A549 (cell line): ENCODE data around the gene PPIL4. TPM values are rescaled to one million over a fixed set of nuclear protein-coding genes. Genes with fewer than 3 reads are reported as not detected.

Experiments used
- ATAC-seq, 2 experiments: fragments of 200-7000 bp in 1 of 2; fragments of >200 bp in 1 of 2; cut with Nextera tagmentation in 1 of 2; cut with Tn5 transposase in 1 of 2; 3 replicates each; pipeline versions ENCODE4 v1.8.0 to v1.9.1; 2018 to 2020; ENCODE audit warnings: mild to moderate bottlenecking in 1 of 2, moderate library complexity in 1 of 2
- CTCF ChIA-PET: fragments of 300-600 bp; sonication (Branson Sonifier 250); formaldehyde crosslinking; extraction: SDS; loops from one replicate; lab custom pipeline; 2021; ENCODE audit warnings: antibody characterized with exemption, inconsistent platforms; lab: Yijun Ruan, JAX
- POLR2A ChIA-PET: fragments of 350-600 bp; formaldehyde crosslinking; extraction: SDS; loops from one replicate; lab custom pipeline; 2021; ENCODE audit warnings: antibody characterized with exemption, inconsistent platforms; lab: Yijun Ruan, JAX
- DNase-seq, 2 experiments: peaks; one replicate each; pipeline versions ENCODE4 v3.0.0 to v3.0.0-alpha.2; 2011 to 2016; ENCODE audit warnings: low read depth in 1 of 2, low spot score in 1 of 2
- FAIRE-seq: peaks from 2 replicates; lab custom pipeline; 2011; peaks lifted over from hg19 to GRCh38; lab: Jason Lieb, UNC
- H3K27ac ChIP-seq, 2 experiments: fragments of >200 bp; sonication (Bioruptor Twin); formaldehyde crosslinking; 3 replicates each; pipeline ENCODE4 v1.5.1; 2016 to 2017
- H3K4me1 ChIP-seq: fragments of >200 bp; sonication (Bioruptor Twin); formaldehyde crosslinking; 3 replicates; pipeline ENCODE4 v1.6.1; 2016
- H3K4me2 ChIP-seq: fragments of >200 bp; sonication (Bioruptor Twin); formaldehyde crosslinking; 3 replicates; pipeline ENCODE4 v1.6.1; 2016
- H3K4me3 ChIP-seq: fragments of >200 bp; sonication (Bioruptor Twin); formaldehyde crosslinking; 3 replicates; pipeline ENCODE4 v1.5.1; 2016
- H3K9me3 ChIP-seq: fragments of >200 bp; sonication (Bioruptor Twin); formaldehyde crosslinking; 3 replicates; pipeline ENCODE4 v1.6.1; 2016
- BCL3 ChIP-seq: fragments of >200 bp; sonication (Bioruptor Twin); formaldehyde crosslinking; IDR thresholded peaks from 3 replicates; pipeline ENCODE4 v1.6.1; 2016
- BHLHE40 ChIP-seq: IDR thresholded peaks from 2 replicates; pipeline ENCODE4 v1.6.1; 2012; ENCODE audit warnings: low read depth, low read length, inconsistent platforms
- CBX2 ChIP-seq: fragments of 200-600 bp; sonication (generic); IDR thresholded peaks from 2 replicates; pipeline ENCODE4 v1.6.1; 2016; ENCODE audit warnings: low read depth, mild to moderate bottlenecking, borderline replicate concordance
- CBX8 ChIP-seq: fragments of 200-600 bp; sonication (generic); IDR thresholded peaks from 2 replicates; pipeline ENCODE4 v1.6.1; 2016
- CTCF ChIP-seq: fragments of >200 bp; sonication (Bioruptor Twin); formaldehyde crosslinking; IDR thresholded peaks from 3 replicates; pipeline ENCODE4 v1.5.1; 2016
- E2F6 ChIP-seq: IDR thresholded peaks from 2 replicates; pipeline ENCODE4 v1.6.1; 2012; ENCODE audit warnings: low read depth, borderline replicate concordance
- ELK1 ChIP-seq: fragments of 150-350 bp; IDR thresholded peaks from 2 replicates; pipeline ENCODE4 v1.6.1; 2014; ENCODE audit warnings: low read depth, mild to moderate bottlenecking, low read length
- FOXS1 ChIP-seq: fragments of 250-450 bp; sonication (Bioruptor Pico); IDR thresholded peaks from 2 replicates; pipeline ENCODE4 v1.5.0; 2020; ENCODE audit warnings: mild to moderate bottlenecking, moderate library complexity
- GATA3 ChIP-seq: IDR thresholded peaks from 2 replicates; pipeline ENCODE4 v1.6.1; 2012; ENCODE audit warnings: borderline replicate concordance
- HES2 ChIP-seq: fragments of >200 bp; sonication (Bioruptor Twin); formaldehyde crosslinking; IDR thresholded peaks from 2 replicates; pipeline ENCODE4 v1.6.1; 2016
- HEYL ChIP-seq: fragments of 250-450 bp; sonication (Bioruptor Pico); IDR thresholded peaks from 2 replicates; pipeline ENCODE4 v1.8.0; 2021; ENCODE audit warnings: mild to moderate bottlenecking, moderate library complexity
- HMGXB4 ChIP-seq: fragments of 250-450 bp; sonication (Bioruptor Pico); IDR thresholded peaks from 2 replicates; pipeline ENCODE4 v1.5.0; 2021; ENCODE audit warnings: mild to moderate bottlenecking, moderate library complexity, borderline replicate concordance
- HOXB13 ChIP-seq: fragments of 250-450 bp; sonication (Bioruptor Pico); IDR thresholded peaks from 2 replicates; pipeline ENCODE4 v1.5.0; 2020; ENCODE audit warnings: low read depth, mild to moderate bottlenecking, moderate library complexity
- JUN ChIP-seq, 2 experiments: fragments of >200 bp; sonication (Bioruptor Twin); formaldehyde crosslinking; IDR thresholded peaks; 2 replicates in 1 of 2; 3 replicates in 1 of 2; pipeline ENCODE4 v1.6.1; 2016 to 2017
- MAZ ChIP-seq: fragments of 150-350 bp; IDR thresholded peaks from 2 replicates; pipeline ENCODE4 v1.6.1; 2014; ENCODE audit warnings: antibody characterized with exemption, low read depth, low read length, borderline replicate concordance
- MYC ChIP-seq: IDR thresholded peaks from 2 replicates; pipeline ENCODE4 v1.6.1; 2012; ENCODE audit warnings: mild to moderate bottlenecking, inconsistent platforms, low read length, improper control_type of control experiment, borderline replicate concordance
- NPAS2 ChIP-seq: fragments of 250-450 bp; sonication (Bioruptor Pico); IDR thresholded peaks from 2 replicates; pipeline ENCODE4 v1.8.0; 2022; ENCODE audit warnings: mild to moderate bottlenecking, moderate library complexity, borderline replicate concordance
- PBX3 ChIP-seq: IDR thresholded peaks from 2 replicates; pipeline ENCODE4 v1.6.1; 2012
- POLR2AphosphoS2 ChIP-seq: conservative IDR thresholded peaks from 2 replicates; pipeline ENCODE4 v1.6.1; 2012; ENCODE audit warnings: low read length, improper control_type of control experiment, inconsistent platforms
- RCOR1 ChIP-seq: fragments of 150-350 bp; IDR thresholded peaks from 2 replicates; pipeline ENCODE4 v1.6.1; 2014; ENCODE audit warnings: antibody characterized with exemption, low read length, low read depth
- REST ChIP-seq: fragments of 200-600 bp; sonication (generic); IDR thresholded peaks from 2 replicates; pipeline ENCODE4 v1.6.1; 2016; ENCODE audit warnings: antibody characterized with exemption, mild to moderate bottlenecking, moderate library complexity
- TP53 ChIP-seq: fragments of 250-450 bp; sonication (Bioruptor Pico); IDR thresholded peaks from 2 replicates; pipeline ENCODE4 v1.5.0; 2021; ENCODE audit warnings: mild to moderate bottlenecking, moderate library complexity
- ZC3H11A ChIP-seq: fragments of 450-650 bp; IDR thresholded peaks from 2 replicates; pipeline ENCODE4 v1.6.1; 2014; ENCODE audit warnings: antibody characterized with exemption, mild to moderate bottlenecking
- WGBS: methylation state at CpG from one replicate; pipeline ENCODE4 v1.1.6; 2017; ENCODE audit errors: missing lambda C conversion rate; 5-methylcytosine and 5-hydroxymethylcytosine counted together
- polyA plus RNA-seq, 4 experiments: library from polyadenylated mRNA; depleted of rRNA in 3 of 4; stranded (reverse); fragments of >200 nt; fragmentation: RNase III in 1 of 4; extraction: RNeasy Plus Mini Kit Qiagen cat#74134 plus additional on column Dnase treatment in 1 of 4; gene quantifications; 2 replicates in 3 of 4; 3 replicates in 1 of 4; pipeline ENCODE4 v1.2.3, GENCODE V29; 2011 to 2017
- TF ChIP-seq, protein P1 (sequence below): fragments of 450-650 bp; IDR thresholded peaks from 2 replicates; pipeline ENCODE4 v1.6.1; 2014; ENCODE audit warnings: antibody characterized with exemption

PPIL4 gene
- polyA plus RNA-seq, 2 of the 4 experiments (the other 2 are of a cell fraction), result 12.1 to 17.2 TPM

DNA sequence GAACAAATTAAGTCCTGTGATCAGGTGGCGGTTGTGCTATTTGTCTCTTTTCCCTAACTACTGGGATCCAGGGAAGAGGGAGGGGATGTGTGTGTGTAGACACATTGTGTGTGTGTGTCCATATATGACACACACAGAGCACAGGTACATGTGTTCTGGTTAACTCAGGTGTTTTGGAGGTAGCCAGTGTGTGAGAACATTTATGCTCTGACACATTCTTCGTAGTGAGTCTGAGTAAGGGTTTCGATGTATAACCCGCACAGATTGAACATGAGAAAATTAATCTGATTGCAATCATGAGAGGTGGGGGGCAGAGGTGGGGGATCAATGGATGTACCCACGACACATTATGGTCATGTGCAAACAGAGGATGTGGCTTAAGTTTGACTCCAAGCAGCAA is 73.6 kb downstream of the PPIL4 start:
- ChIA-PET POLR2A (no interaction called here), CTCF (no interaction called here)
- Histone ChIP-seq H3K27ac (no peak overlapping the region), H3K4me1 (peaks cover 10% of the 10 kb centered on the region; the same call in 2 of the 3 replicates), H3K4me2 (no peak overlapping the region), H3K9me3 (no peaks in the 10 kb centered on the region), H3K4me3 (no peak overlapping the region)
- WGBS, result 84% methylated on average over 5 of the region's 5 CpGs
- no peak for ATAC-seq
- no peak for FAIRE-seq
- TF ChIP-seq CTCF (no peak), CBX8 (no peak), TP53 (CRISPR knock-in tag) (no peak), FOXS1 (CRISPR knock-in tag) (no peak), CBX2 (no peak), E2F6 (no peak), MYC (no peak), GATA3 (no peak), HES2 (no peak), MAZ (no peak), NPAS2 (CRISPR knock-in tag) (no peak), RCOR1 (no peak), ZC3H11A (no peak), PBX3 (no peak), HOXB13 (CRISPR knock-in tag) (no peak), POLR2AphosphoS2 (no peak)
- DNase-seq, result no peak

DNA sequence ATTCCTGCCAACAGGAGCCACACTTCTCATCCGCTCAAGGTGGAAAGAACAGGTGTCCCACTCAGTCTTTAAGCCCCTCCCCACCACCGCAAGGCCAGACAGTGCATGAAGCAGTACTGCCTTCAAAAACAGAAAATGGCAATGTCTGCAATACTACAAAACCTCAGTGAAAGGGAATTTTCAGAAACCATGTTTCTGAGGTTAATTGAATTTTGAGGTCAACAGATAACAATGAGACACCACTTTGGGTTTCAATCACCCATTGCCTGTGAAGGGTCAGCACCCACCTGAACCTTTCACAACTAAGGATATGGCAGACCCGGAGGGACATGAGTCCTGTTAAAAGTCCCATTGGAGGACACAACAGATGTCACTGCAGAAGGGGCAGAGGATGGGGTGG is 74.0 kb downstream of the PPIL4 start:
- H3K4me3 ChIP-seq, result no peak overlapping the region
- no peak for ATAC-seq
- no peak for DNase-seq
- FAIRE-seq, result no peak
- no peaks in the 10 kb centered on the region for H3K9me3 ChIP-seq
- WGBS, result 65% methylated on average over 3 of the region's 3 CpGs
- POLR2A ChIA-PET, result no interaction called here
- peaks cover 10% of the 10 kb centered on the region; the same call in 2 of the 3 replicates for H3K4me1 ChIP-seq
- no peak overlapping the region for H3K4me2 ChIP-seq
- no peak overlapping the region for H3K27ac ChIP-seq
- CTCF ChIA-PET, result no interaction called here
- TF ChIP-seq JUN (IDR thresholded peaks at IDR 0.05) (no peak), MAZ (no peak), REST (no peak), ELK1 (no peak), HEYL (no peak), HMGXB4 (no peak), BCL3 (no peak), CBX2 (no peak), BHLHE40 (no peak), NPAS2 (CRISPR knock-in tag) (no peak)
- TF ChIP-seq, protein P1, sequence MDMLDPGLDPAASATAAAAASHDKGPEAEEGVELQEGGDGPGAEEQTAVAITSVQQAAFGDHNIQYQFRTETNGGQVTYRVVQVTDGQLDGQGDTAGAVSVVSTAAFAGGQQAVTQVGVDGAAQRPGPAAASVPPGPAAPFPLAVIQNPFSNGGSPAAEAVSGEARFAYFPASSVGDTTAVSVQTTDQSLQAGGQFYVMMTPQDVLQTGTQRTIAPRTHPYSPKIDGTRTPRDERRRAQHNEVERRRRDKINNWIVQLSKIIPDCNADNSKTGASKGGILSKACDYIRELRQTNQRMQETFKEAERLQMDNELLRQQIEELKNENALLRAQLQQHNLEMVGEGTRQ, result no peak
